Left ventricle myocardium superior (tissue), 1 donor: ENCODE results near the gene P2RY8. TPM values are rescaled to one million over a fixed set of nuclear protein-coding genes. Genes with fewer than 3 reads are reported as not detected.

ENCODE experiments used
- total RNA-seq: library from RNA; stranded (reverse); fragmentation: NEBNext Ultra II Directional; extraction: Animal tissue kit (Norgen Biotek cat#: 25700); gene quantifications from one replicate; pipeline ENCODE4 v1.2.1, GENCODE V29; 2021
- donor health status: DM: no; HTN: yes; CAD: no; lungs with severe emphysema.

The P2RY8 gene
- total RNA-seq, 1 donor from 2014 or later, result 2.6 TPM

Other genes starting within 250 kb of the P2RY8 start
- gene IL3RA, start 200.4 kb downstream of the P2RY8 start, total RNA-seq, result 6.2 TPM
- 172 TPM for gene SLC25A6, start 145.1 kb downstream of the P2RY8 start, total RNA-seq
- gene ASMTL, start 84.3 kb downstream of the P2RY8 start, total RNA-seq, result 34.3 TPM
- gene AKAP17A, start 54.4 kb upstream of the P2RY8 start, total RNA-seq, result 16.8 TPM
- gene ASMT, start 77.9 kb upstream of the P2RY8 start, total RNA-seq, result not detected